GM10266 (cell line): Measurements from ENCODE around the gene ZFHX3.
"Not testable (repeated sequence)": the region's sequence is repeated elsewhere in the genome, so short reads cannot be mapped to it uniquely, and the experiment has no call there.

Source experiments
- DNase-seq: peaks from one replicate; pipeline ENCODE4 v3.0.0; 2012; ENCODE audit errors: extremely low spot score
- TF ChIP-seq, protein P1 (sequence below): IDR thresholded peaks from 2 replicates; pipeline ENCODE4 v1.5.1; 2012; ENCODE audit warnings: mild to moderate bottlenecking, low read depth; ENCODE audit not compliant: control insufficient read depth, insufficient read depth; ENCODE audit errors: missing control alignments

ZFHX3 gene

DNA sequence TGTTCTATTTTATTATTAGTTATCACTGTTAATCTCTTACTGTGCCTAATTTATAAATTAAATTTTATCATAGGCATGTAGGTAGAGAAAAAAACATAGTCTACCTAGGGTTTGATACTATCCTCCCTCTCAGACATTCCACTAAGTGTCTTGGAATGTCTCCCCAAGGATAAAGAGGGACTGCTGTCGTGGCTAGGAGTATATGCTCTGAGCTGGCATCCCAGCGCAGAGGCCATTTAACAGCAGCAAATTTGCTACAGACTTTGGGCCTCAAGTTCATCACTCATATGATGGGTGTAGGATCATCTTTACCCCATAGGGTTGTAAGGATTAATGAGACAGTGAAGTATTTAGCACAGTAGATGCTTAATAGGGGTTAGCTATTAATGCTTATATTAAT is 56.7 kb downstream of the ZFHX3 start:
- TF ChIP-seq, protein P1, sequence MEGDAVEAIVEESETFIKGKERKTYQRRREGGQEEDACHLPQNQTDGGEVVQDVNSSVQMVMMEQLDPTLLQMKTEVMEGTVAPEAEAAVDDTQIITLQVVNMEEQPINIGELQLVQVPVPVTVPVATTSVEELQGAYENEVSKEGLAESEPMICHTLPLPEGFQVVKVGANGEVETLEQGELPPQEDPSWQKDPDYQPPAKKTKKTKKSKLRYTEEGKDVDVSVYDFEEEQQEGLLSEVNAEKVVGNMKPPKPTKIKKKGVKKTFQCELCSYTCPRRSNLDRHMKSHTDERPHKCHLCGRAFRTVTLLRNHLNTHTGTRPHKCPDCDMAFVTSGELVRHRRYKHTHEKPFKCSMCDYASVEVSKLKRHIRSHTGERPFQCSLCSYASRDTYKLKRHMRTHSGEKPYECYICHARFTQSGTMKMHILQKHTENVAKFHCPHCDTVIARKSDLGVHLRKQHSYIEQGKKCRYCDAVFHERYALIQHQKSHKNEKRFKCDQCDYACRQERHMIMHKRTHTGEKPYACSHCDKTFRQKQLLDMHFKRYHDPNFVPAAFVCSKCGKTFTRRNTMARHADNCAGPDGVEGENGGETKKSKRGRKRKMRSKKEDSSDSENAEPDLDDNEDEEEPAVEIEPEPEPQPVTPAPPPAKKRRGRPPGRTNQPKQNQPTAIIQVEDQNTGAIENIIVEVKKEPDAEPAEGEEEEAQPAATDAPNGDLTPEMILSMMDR, result no peak
- DNase-seq, result no peak

DNA sequence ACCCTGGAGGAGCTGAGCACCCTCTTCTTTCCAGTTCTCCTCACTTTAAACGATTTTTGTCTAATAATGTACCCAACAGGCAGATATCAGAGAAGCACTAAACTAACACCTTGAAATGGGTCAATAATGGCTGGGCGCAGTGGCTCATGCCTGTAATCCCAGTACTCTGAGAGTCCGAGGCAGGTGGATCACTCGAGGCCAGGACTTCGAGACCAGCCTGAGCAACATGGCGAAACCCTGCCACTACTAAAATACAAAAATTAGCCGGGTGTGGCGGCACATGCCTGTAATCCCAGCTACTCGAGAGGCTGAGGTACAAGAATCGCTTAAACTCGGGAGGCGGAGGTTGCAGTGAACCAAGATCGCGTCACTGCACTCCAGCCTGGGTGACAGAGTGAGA is 57.4 kb downstream of the ZFHX3 start:
- TF ChIP-seq, protein P1, result no peak
- DNase-seq, result no peak

DNA sequence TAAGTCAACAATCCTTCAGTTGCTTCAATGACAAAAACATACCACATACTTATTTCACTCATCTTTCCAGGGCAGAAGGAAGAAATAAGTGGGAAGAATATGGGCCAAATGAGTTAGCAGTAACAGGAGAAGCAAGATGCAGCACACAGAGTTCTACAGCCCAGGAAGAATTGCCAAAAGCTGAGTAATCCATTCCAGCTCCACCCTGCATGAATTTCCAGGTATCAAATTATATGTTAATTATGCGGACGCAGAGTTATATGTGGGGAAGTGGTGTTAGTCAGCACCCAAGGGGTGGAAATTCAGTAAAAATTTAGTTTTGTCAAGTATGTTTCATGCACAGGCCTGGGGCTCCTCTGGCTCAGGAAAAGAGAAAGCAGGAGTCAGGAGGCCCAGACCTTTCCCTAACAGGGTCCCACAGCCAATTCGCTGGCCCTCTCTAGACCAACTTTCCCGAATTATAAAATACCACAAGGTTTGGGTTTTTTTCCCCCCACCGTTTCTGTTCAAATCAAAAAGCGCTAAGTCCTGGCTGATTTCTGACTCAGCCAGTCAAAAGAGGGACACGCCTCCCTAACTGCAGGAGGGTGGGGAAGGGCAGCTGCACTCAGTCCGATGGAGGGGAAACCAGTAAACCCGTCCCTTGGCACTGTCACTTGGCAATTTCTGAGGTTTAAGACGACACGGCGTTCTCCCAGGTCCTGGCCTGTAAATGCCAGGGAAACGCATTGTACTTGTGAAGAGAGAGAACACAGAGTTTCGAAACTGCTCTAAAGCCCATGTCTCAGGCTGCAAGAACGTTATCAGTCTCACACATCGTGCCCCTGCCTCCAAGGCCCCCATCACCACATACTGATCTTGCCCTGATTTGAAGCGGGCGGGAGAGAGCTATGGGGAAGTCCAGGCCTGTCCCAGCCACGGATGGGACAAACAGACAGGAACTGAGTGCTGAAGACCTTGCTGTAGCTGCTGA is 58.1 kb downstream of the ZFHX3 start:
- no peak for DNase-seq
- TF ChIP-seq, protein P1, result no peak

DNA sequence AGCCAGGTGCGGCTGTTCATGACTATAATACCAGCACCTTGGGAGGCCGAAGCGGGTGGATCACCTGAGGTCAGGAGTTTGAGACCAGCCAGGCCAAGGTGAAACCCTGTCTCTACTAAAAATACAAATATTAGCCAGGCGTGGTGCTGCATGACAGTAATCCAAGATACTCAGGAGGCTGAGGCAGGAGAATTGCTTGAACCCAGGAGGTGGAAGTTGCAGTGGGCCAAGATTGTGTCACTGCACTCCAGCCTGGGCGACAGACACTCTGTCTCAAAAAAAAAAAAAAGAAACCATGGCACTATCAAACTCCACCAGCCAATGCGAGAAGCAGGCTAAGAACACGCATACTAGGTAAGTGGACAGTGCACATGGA is 58.7 kb downstream of the ZFHX3 start:
- DNase-seq, result not testable (repeated sequence)

DNA sequence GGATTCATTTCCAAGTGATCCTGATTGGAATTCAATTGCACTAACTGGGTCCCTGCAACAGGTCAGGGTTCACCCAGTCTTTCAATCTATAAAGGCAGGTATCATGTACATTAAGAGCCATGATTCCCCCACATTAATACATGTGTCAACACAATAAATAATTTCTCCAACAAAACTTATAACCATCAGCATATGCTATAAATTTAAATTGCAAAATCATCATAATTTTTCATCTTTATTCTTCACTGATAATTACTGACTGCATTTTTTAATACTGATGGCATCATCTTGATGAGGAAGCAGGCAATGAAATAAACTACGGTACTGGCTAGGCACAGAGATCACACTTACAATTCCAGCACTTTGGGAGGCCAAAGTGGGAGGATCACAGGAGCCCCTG is 59.4 kb downstream of the ZFHX3 start:
- TF ChIP-seq, protein P1, result no peak
- no peak for DNase-seq

DNA sequence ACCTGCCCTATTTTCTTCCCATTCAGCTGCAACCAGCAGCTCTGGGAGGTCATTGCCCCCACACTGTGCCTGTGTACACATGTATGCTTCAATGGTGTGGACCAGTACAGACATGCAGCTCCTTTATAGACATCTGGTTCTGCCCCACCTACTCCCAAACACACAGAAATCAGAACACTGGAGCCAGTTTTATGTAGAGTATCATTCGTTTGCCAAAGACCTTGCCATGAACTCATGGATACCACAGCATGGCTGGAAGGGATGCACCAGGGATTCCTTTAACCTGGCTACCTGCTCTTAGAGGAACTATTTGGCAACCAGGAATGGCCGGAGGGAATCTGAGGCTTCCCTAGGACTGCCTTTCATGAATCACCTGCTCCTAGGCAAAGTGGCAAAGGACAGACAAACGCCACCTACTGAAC is 60.4 kb downstream of the ZFHX3 start:
- DNase-seq, result no peak
- TF ChIP-seq, protein P1, result no peak

DNA sequence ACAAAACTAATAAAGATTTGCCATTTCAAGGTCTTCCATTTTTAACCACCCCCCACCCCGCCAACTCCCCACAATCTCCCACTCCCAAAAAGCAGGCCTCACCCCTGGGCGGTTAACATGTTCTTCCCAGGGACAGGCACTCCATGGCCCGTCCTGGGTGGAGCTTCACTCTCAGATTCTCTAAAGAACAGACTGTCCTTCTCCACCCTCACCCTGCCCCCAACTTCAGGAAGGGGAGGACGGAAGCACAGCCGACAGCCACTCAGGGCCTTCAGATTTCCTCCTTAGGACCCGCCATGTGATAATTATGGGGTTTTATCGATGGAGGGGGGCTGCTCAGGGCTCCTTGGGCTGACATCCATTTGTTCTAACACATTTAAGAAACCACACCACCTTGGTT is 61.9 kb downstream of the ZFHX3 start:
- DNase-seq, result no peak
- TF ChIP-seq, protein P1, result no peak
